ENCODE results near the gene TMEM106C. TPM values are rescaled to one million over a fixed set of nuclear protein-coding genes. Genes with fewer than 3 reads are reported as not detected.

Gene TMEM106C
- 56.4 and 57.9 TPM in 2 replicates for total RNA-seq
- polyA plus RNA-seq (2012), result 133 TPM

DNA sequence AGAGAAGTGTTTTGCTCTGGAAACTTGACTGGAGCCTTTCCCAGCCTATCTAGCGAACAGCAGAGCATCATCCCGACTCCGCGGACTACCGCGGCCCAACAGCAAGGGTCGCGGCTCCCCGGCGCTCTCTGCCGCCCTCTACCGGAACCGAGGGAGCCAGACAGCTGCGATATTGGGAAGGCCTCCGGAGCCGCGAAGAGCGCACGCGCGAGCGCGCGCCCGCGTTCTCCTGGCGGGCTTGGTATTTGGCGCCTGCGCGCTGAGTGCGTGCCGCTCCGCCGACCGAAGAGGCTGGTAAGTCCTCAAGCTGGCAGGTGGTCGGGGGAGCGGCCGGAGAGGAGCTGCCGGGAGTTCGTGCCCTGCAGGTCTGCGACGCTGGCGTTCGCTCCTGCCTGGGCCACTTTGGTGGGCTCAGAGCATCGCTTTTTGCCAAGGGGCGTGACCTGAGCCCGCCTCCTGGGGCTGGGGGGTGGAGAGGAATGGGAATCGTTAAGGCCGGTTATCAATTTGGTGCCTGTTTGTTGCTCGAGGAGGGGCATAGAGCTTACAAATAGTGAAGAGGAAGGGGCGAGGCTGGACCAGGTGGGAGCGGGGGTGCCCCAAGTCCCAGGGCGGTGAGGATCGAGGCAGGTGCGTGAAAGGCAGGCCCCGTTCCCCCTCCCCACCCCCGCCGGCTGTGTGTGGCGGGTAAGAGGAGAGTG is at the start of gene TMEM106C:
TSS of gene TMEM106C (plus strand) at position 257 of the 701 bp plus-strand sequence. CDS start 641 bp downstream, outside the sequence.
- peak; percentile 92 for DNase-seq (ENCODE audit: low read depth)

- no peak for DNase-seq (ENCODE audit: low read depth)
Measured at GRCh38 chr12:47920913-47921312, 42.5 kb upstream of the TMEM106C start.

- no peak for DNase-seq (ENCODE audit: low read depth)
Measured at GRCh38 chr12:47921907-47922306, 41.5 kb upstream of the TMEM106C start.

GRCh38 chr12:47927346-47927745 is 36.0 kb upstream of the TMEM106C start:
- no peak for DNase-seq (ENCODE audit: low read depth)

- DNase-seq (ENCODE audit: low read depth), result no peak
Measured at GRCh38 chr12:47930634-47931033, 32.8 kb upstream of the TMEM106C start.

DNA sequence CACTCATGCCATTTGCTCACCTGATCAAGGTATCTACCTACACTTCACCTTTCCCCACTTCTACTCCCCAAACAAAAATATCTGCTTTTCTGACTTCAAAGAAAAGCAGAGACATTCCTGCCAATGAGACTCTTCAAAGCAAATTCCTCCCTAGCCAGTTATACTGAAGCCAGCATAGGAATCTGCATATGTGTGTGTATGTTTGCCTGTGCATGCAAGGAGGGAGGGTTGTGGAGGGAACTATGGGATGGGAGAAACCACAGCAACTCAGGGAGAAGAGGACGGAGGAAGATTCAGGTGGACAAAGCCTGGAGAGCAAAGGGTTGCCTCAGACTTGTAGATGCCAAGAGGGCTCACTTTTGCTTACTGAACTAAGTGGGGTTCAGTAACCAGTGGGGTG is 32.2 kb upstream of the TMEM106C start:
- no peak for DNase-seq (ENCODE audit: low read depth)

- peak; percentile 99 for DNase-seq (ENCODE audit: low read depth)
Measured at GRCh38 chr12:47935184-47935583, 28.2 kb upstream of the TMEM106C start.

GRCh38 chr12:47938093-47938492 is 25.3 kb upstream of the TMEM106C start:
- DNase-seq (ENCODE audit: low read depth), result peak; percentile 81

DNA sequence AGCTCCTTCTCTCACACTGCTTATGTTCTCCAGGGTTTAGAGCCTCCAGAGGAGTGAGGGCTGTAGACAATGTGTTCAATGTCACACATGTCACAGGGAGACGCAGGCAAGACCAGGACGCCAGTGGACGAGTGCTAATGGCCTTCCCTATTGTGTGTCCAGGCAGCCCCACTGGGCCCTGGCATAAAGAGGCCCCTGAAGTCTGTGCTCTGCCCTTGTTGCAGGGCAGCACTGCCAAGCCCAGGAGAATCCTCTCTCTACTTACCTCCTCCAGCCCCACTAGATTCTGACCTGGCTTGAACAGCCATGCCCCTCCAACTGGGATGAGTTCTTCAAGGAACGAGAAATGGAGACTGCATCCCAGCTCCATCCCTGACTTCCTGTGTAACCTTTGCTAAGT is 24.8 kb upstream of the TMEM106C start:
- DNase-seq (ENCODE audit: low read depth), result no peak

DNA sequence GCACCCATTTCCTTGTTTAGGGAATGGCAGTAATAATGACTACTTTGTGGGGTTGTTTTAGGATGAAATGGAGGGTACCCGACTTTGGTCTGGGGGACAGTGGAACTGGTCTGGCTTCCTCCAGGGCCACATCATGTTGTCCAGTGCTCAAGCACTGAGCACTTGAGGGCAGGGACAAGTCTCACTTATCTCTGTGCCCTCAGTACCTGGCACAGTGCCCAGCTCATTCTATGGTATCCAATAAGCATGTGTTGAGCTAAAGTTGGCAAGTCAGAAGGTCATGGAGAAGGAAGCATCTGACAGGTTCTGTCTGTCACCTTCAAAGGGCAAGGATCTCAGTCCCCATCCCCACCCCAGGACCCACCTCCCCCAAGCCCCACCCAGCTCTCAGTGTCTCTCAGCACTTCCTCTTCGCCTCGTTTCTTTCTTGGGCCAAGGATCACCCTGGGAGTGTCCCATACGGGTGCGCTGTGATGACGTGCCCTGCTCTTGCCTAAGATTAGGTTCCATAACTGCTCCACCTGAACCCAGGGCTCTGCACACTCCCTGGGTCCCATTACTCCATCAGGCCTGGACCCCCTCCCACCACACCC is 24.3 kb upstream of the TMEM106C start:
- DNase-seq (ENCODE audit: low read depth), result no peak

DNA sequence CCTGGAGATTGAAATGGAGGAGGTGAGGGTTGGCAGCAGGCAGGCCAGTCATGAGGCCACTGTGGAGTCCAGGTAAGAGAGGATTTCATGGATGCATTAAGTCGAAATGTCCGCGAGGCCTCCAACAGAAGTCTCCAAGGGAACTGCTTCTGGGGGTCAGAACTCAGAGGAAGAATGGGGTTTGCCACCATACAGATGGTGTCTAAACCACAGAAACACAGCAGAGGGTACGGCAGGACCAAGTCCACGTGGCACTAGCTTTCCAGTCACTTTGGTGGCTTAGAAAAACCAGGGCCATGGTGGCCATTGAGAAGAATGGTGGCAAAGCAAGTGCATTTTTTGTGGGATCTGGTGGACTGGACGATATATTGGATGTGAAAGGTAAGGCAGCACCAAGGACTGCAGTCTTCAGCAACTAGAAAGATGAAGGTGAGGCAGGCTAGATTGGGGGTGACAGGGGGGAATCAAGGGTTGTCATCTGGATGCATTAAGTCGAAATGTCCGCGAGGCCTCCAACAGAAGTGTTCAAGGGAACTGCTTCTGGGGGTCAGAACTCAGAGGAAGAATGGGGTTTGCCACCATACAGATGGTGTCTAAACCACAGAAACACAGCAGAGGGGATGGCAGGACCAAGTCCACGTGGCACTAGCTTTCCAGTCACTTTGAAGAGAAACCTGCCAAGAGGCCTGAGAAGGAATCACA is 22.5 kb upstream of the TMEM106C start:
- DNase-seq (ENCODE audit: low read depth), result no peak

GRCh38 chr12:47941475-47941780 is 22.0 kb upstream of the TMEM106C start:
- no peak for DNase-seq (ENCODE audit: low read depth)

DNA sequence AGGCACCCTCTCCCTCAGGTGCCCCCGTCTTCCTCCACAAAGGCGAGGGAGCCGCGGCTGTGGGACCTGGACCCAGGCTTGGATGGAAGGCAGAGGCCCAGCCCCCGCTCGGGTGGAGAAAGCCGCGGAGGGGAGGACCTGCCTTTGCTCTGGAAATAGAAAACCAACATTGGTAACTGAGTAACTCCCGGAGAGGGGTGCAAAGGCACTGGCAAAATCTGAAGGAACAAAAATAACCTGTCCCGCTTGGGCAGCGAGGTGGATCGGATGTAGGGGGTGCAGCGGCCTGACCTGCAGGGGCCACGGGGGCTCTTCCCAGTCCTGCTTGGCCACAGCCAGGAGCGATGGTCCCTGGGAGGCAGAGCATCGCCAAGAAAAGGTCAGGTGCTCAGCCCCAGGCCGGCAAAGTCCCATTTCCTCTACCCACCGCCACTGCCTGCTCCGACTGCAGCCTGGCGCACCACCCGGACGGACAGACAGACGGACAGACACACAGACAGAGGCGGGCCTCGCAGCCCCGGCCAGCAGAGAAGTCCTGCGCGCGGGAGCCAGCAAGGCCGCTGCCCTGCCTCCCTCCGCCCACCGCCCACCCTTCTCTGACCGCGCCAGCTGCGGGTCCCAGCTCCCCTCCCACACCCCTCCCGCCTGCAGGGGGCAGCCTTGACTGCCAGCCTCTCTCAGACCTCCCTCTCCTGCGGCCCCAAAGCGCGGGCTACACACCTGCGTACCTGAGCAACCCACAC is 21.4 kb upstream of the TMEM106C start:
- no peak for DNase-seq (ENCODE audit: low read depth)

DNA sequence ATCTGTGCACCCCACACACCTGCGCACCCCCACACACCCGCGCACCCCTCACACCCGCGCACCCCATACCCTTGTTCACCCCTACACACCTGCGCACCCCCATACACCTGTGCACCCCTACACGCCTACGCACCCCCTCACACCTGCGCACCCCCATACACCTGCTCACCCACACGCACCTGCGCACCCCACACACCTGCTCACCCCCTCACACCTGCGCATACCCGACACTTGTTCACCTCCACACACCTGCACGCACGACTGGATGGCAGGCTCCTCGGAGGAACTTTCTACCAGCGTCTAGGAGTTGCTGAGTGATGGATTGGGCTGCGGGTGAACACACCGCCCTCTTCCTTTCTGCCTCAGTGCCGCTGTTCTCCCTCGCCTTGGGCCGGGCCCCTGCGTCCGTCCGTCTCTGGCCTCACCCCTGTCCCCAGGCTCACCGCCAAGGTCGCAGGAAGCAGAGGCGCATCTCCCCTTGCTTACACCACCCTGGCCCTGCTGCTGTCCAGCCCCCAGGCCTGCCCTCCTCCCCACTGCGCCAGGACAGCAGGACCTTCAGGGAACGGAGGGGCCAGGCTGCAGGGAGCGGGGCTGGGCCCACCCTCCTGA is 20.7 kb upstream of the TMEM106C start:
- DNase-seq (ENCODE audit: low read depth), result no peak

DNA sequence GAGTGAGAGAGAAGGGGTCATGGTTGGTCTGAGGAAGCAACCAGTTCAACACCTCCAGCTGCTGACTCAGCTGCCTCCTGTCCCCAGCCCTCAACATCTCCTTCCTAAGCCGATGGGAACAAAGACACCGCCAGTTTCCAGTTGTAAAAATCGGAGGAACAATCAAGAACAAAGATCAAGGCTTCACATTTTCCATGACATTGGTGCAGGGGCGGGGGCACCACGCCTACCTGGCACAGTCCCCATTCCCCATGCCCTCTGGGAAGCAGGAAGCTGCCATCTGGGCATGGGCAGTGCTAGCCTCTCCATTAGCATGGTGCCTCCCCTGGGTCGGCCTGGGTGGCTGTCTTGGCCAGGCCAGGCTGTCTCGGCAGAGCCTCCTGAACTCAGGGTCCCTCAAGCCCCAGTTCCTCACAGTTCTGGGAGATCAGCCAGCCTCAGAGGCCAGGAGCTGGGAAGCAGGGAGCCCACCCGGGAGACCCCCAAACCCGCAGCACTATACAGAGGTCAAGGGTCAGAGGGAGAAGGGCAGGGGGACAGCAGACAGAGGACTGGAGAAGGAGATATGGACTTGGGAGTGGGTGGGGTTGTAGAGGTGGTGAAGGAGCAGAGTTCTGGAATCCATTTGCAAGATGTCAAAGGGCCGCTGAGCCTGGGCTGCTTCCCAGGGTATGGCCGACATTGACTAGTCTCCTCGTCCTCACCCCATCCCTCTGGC is 19.6 kb upstream of the TMEM106C start:
- DNase-seq (ENCODE audit: low read depth), result no peak

- DNase-seq (ENCODE audit: low read depth), result no peak
Measured at GRCh38 chr12:47944685-47945340, 18.6 kb upstream of the TMEM106C start.

- no peak for DNase-seq (ENCODE audit: low read depth)
Measured at GRCh38 chr12:47945341-47945728, 18.1 kb upstream of the TMEM106C start.

DNA sequence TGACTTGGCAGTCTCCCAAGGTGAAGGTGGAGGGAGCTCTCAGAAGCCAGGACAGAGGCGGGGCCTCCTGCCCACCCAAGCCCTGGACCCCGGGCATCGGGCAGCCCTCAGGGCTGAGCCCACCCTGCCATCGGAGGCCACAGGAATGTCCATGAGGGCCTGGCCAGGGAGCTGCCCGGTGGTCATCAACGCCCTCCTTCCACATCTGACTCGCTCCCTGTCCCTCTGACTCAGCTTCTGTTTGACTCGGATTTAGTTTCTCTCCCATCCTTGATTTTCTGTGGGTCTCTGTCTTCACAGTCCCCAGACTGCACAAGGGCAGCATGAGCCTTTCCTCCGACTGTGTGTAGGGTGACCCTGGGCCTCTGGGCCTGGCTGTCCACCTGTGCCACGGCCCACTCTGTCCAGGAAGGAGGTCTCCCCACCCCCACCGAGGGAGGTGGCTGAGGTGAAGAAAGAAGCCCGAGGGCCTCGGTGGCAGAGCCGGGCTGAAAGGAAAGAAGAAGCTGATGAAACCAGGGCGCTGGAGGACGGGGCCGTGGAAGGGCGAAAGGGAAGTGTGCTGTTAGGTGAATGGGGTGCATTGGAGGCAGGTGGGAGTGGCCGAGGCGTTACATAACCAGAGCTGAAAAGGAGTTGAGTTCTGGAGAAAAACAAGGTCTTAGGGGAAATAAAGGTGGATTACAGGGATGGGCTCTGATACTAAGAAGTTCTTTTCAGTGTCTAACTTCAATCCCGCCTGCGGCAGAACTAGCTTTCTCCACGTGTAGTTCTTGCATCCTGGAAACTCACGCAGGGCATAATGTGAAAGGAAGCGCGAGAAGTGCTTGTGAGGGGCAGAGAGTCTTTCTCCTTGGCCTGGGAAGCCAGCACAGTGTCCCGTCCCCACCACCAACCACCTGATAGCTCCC is 16.7 kb upstream of the TMEM106C start:
- DNase-seq (ENCODE audit: low read depth), result peak; percentile 64

- no peak for DNase-seq (ENCODE audit: low read depth)
Measured at GRCh38 chr12:47947341-47947740, 16.1 kb upstream of the TMEM106C start.

Measured in myocyte (in vitro differentiated cells).